Peyer's patch (tissue), 4 donors: ENCODE results near the gene LGI1.

Experiments
- CTCF ChIP-seq, 6 experiments: fragments of 450-650 bp in 4 of 6; fragments of 200-600 bp in 2 of 6; sonication (generic) in 1 of 6; IDR thresholded peaks; one replicate each; pipeline ENCODE4 v1.5.1; 2017 to 2019; ENCODE audit warnings: antibody characterized with exemption in 6 of 6, mild to moderate bottlenecking in 3 of 6, moderate library complexity in 1 of 6
- POLR2A ChIP-seq, 2 donors: fragments of 450-650 bp; IDR thresholded peaks; one replicate each; pipeline ENCODE4 v1.5.1; 2017; ENCODE audit warnings: antibody characterized with exemption in 2 of 2, mild to moderate bottlenecking in 2 of 2, moderate library complexity in 2 of 2

GRCh38 chr10:93712593-93712992 lies 45.1 kb upstream of the LGI1 start:
- TF ChIP-seq POLR2A (IDR thresholded peaks at IDR 0.05) = no peak
- TF ChIP-seq CTCF (IDR thresholded peaks at IDR 0.05) = no peak
